ENCODE measurements around the gene STEEP1. TPM values are rescaled to one million over a fixed set of nuclear protein-coding genes. Genes with fewer than 3 reads are reported as not detected.

Gene STEEP1
- polyA plus RNA-seq, 1 experiment = 15.8 TPM

GRCh38 chrX:119539872-119540271 is 25.3 kb downstream of the STEEP1 start:
- Histone ChIP-seq H3K27me3 (ENCODE audit: control insufficient read depth, insufficient read depth, low read length) (no peaks in the 10 kb centered on the region), H3K36me3 (ENCODE audit: control insufficient read depth, insufficient read depth, low read length) (no peaks in the 10 kb centered on the region), H3K4me3 (ENCODE audit: low read depth, low read length) (no peak overlapping the region)
- TF ChIP-seq CTCF (IDR thresholded peaks at IDR 0.05; ENCODE audit: insufficient read depth, low read depth, low read length) = no peak
- ChIA-PET CTCF (no interaction called here), POLR2A (no interaction called here)
- DNase-seq (ENCODE audit: low read depth) = no peak

- no peak for DNase-seq (ENCODE audit: low read depth)
- CTCF ChIA-PET = no interaction called here
- H3K36me3 ChIP-seq (ENCODE audit: control insufficient read depth, insufficient read depth, low read length) = no peaks in the 10 kb centered on the region
- H3K4me3 ChIP-seq (ENCODE audit: low read depth, low read length) = no peak overlapping the region
- POLR2A ChIA-PET = no interaction called here
- no peak for TF ChIP-seq CTCF (IDR thresholded peaks at IDR 0.05; ENCODE audit: insufficient read depth, low read depth, low read length)
- H3K27me3 ChIP-seq (ENCODE audit: control insufficient read depth, insufficient read depth, low read length) = no peaks in the 10 kb centered on the region
Measured at GRCh38 chrX:119537487-119537886, 27.7 kb downstream of the STEEP1 start.

- Histone ChIP-seq H3K36me3 (ENCODE audit: control insufficient read depth, insufficient read depth, low read length) (no peaks in the 10 kb centered on the region), H3K4me3 (ENCODE audit: low read depth, low read length) (no peak overlapping the region), H3K27me3 (ENCODE audit: control insufficient read depth, insufficient read depth, low read length) (no peaks in the 10 kb centered on the region)
- ChIA-PET POLR2A (interaction anchor here (0.6 kb wide), 1 partner anchor 56 kb away, joined by 4 read pairs; no protein-coding TSS in a partner anchor), CTCF (no interaction called here)
- no peak for DNase-seq (ENCODE audit: low read depth)
- TF ChIP-seq CTCF (IDR thresholded peaks at IDR 0.05; ENCODE audit: insufficient read depth, low read depth, low read length) = no peak
Measured at GRCh38 chrX:119529345-119530276, 35.6 kb downstream of the STEEP1 start.

- DNase-seq (ENCODE audit: low read depth) = no peak
- POLR2A ChIA-PET = no interaction called here
- CTCF ChIA-PET = no interaction called here
- no peak overlapping the region for H3K4me3 ChIP-seq (ENCODE audit: low read depth, low read length)
- TF ChIP-seq CTCF (IDR thresholded peaks at IDR 0.05; ENCODE audit: insufficient read depth, low read depth, low read length) = no peak
- H3K36me3 ChIP-seq (ENCODE audit: control insufficient read depth, insufficient read depth, low read length) = no peaks in the 10 kb centered on the region
- no peaks in the 10 kb centered on the region for H3K27me3 ChIP-seq (ENCODE audit: control insufficient read depth, insufficient read depth, low read length)
Measured at GRCh38 chrX:119523664-119524184, 41.5 kb downstream of the STEEP1 start.

GRCh38 chrX:119521246-119521645 is 44.0 kb downstream of the STEEP1 start:
- no peak overlapping the region for H3K4me3 ChIP-seq (ENCODE audit: low read depth, low read length)
- TF ChIP-seq CTCF (IDR thresholded peaks at IDR 0.05; ENCODE audit: insufficient read depth, low read depth, low read length) = no peak
- ChIA-PET CTCF (interaction anchor here (1.1 kb wide), 1 partner anchor 47 kb away, joined by 3 read pairs; no protein-coding TSS in a partner anchor), POLR2A (no interaction called here)
- no peaks in the 10 kb centered on the region for H3K36me3 ChIP-seq (ENCODE audit: control insufficient read depth, insufficient read depth, low read length)
- no peaks in the 10 kb centered on the region for H3K27me3 ChIP-seq (ENCODE audit: control insufficient read depth, insufficient read depth, low read length)
- DNase-seq (ENCODE audit: low read depth) = no peak

Data from BJ (cell line).